ENCODE data around the gene KATNAL1.

KATNAL1 gene

GRCh38 chr13:30307194-30307970, at the start of gene KATNAL1:
KATNAL1 (minus strand) TSS chr13:30307551; CDS start chr13:30283777, 23,774 bp downstream.
- DNase-seq = peak; percentile 98

- no peak for DNase-seq
Observed at GRCh38 chr13:30355839-30356238, 48.5 kb upstream of the KATNAL1 start.

- DNase-seq = peak; percentile 25
Observed at GRCh38 chr13:30355384-30355699, 48.0 kb upstream of the KATNAL1 start.

GRCh38 chr13:30354493-30355383, 47.4 kb upstream of the KATNAL1 start:
- DNase-seq = peak; percentile 43

- no peak for DNase-seq
Observed at GRCh38 chr13:30353471-30354215, 46.3 kb upstream of the KATNAL1 start.

GRCh38 chr13:30353060-30353459, 45.7 kb upstream of the KATNAL1 start:
- no peak for DNase-seq

GRCh38 chr13:30352121-30352520, 44.8 kb upstream of the KATNAL1 start:
- no peak for DNase-seq

GRCh38 chr13:30346789-30347167, 39.4 kb upstream of the KATNAL1 start:
- DNase-seq = no peak

GRCh38 chr13:30346153-30346788, 38.9 kb upstream of the KATNAL1 start:
- DNase-seq = no peak

- no peak for DNase-seq
Observed at GRCh38 chr13:30345426-30346100, 38.2 kb upstream of the KATNAL1 start.

GRCh38 chr13:30341815-30342570, 34.6 kb upstream of the KATNAL1 start:
- no peak for DNase-seq

GRCh38 chr13:30340331-30341250, 33.2 kb upstream of the KATNAL1 start:
- DNase-seq = peak; percentile 43

- peak; percentile 53 for DNase-seq
Observed at GRCh38 chr13:30339738-30340330, 32.5 kb upstream of the KATNAL1 start.

- no peak for DNase-seq
Observed at GRCh38 chr13:30338952-30339351, 31.6 kb upstream of the KATNAL1 start.

GRCh38 chr13:30338331-30338851, 31.0 kb upstream of the KATNAL1 start:
- no peak for DNase-seq

- DNase-seq = no peak
Observed at GRCh38 chr13:30337061-30337610, 29.8 kb upstream of the KATNAL1 start.

- peak; percentile 34 for DNase-seq
Observed at GRCh38 chr13:30334663-30335386, 27.5 kb upstream of the KATNAL1 start.

GRCh38 chr13:30333616-30334015, 26.3 kb upstream of the KATNAL1 start:
- no peak for DNase-seq
